ENCODE results near the gene CAPN15. TPM values are rescaled to one million over a fixed set of nuclear protein-coding genes. Genes with fewer than 3 reads are reported as not detected.

CAPN15 gene
- total RNA-seq, 4 donors from 2014 or later: 50.3 to 249 (median 167) TPM

GRCh38 chr16:576197-576822 lies 48.8 kb downstream of the CAPN15 start:
- Histone ChIP-seq H3K4me3 (no peak overlapping the region), H3K27ac (no peak overlapping the region), H3K36me3 (peaks cover 0 to 17% (median 0%) of the 10 kb centered on the region in 3 donors), H3K27me3 (no peaks in the 10 kb centered on the region), H3K4me1 (peaks cover 0 to 6% (median 0%) of the 10 kb centered on the region in 4 donors), H3K9me3 (no peaks in the 10 kb centered on the region)
- no peak for DNase-seq
- no peak for TF ChIP-seq POLR2A (IDR thresholded peaks at IDR 0.05)
- TF ChIP-seq CTCF (IDR thresholded peaks at IDR 0.05): no peak

- Histone ChIP-seq H3K27ac (no peak overlapping the region), H3K4me1 (peaks cover 0 to 6% (median 0%) of the 10 kb centered on the region in 4 donors), H3K27me3 (no peaks in the 10 kb centered on the region), H3K4me3 (no peak overlapping the region), H3K36me3 (peaks cover 0 to 17% (median 0%) of the 10 kb centered on the region in 3 donors), H3K9me3 (no peaks in the 10 kb centered on the region)
- DNase-seq: no peak
- TF ChIP-seq CTCF (IDR thresholded peaks at IDR 0.05): no peak
- TF ChIP-seq POLR2A (IDR thresholded peaks at IDR 0.05): no peak
Measured at GRCh38 chr16:576823-577201, 49.3 kb downstream of the CAPN15 start.

GRCh38 chr16:577796-578195 lies 50.3 kb downstream of the CAPN15 start:
- H3K36me3 ChIP-seq: peaks cover 0 to 17% (median 0%) of the 10 kb centered on the region in 3 donors
- no peak for DNase-seq
- no peak overlapping the region for H3K4me3 ChIP-seq
- H3K27ac ChIP-seq: no peak overlapping the region
- no peak for TF ChIP-seq POLR2A (IDR thresholded peaks at IDR 0.05)
- no peak for TF ChIP-seq CTCF (IDR thresholded peaks at IDR 0.05)
- no peaks in the 10 kb centered on the region for H3K9me3 ChIP-seq
- no peaks in the 10 kb centered on the region for H3K27me3 ChIP-seq
- peaks cover 0 to 6% (median 0%) of the 10 kb centered on the region in 4 donors for H3K4me1 ChIP-seq

GRCh38 chr16:578232-578869 lies 50.8 kb downstream of the CAPN15 start:
- no peaks in the 10 kb centered on the region for H3K27me3 ChIP-seq
- no peak for DNase-seq
- H3K9me3 ChIP-seq: no peaks in the 10 kb centered on the region
- no peak for TF ChIP-seq CTCF (IDR thresholded peaks at IDR 0.05)
- TF ChIP-seq POLR2A (IDR thresholded peaks at IDR 0.05): no peak
- H3K36me3 ChIP-seq: peaks cover 0 to 17% (median 0%) of the 10 kb centered on the region in 3 donors
- H3K27ac ChIP-seq: no peak overlapping the region
- no peak overlapping the region for H3K4me3 ChIP-seq
- H3K4me1 ChIP-seq: peaks cover 0 to 6% (median 0%) of the 10 kb centered on the region in 4 donors

- Histone ChIP-seq H3K27ac (no peak overlapping the region), H3K27me3 (no peaks in the 10 kb centered on the region), H3K4me1 (peaks cover 0 to 6% (median 0%) of the 10 kb centered on the region in 4 donors), H3K36me3 (peaks cover 0 to 13% (median 0%) of the 10 kb centered on the region in 3 donors), H3K9me3 (no peaks in the 10 kb centered on the region), H3K4me3 (peak overlapping the region in 2 of 4 donors; percentile 20 to 26)
- TF ChIP-seq POLR2A (IDR thresholded peaks at IDR 0.05) (no peak), CTCF (IDR thresholded peaks at IDR 0.05) (peak; percentile 65 to 98 (median 91))
- peak; percentile 60 to 90 (median 89) for DNase-seq
Measured at GRCh38 chr16:578870-579405, 51.4 kb downstream of the CAPN15 start.

Measured in Peyer's patch (tissue), 4 donors.